AG04450 (cell line): ENCODE measurements around the gene RPP25. TPM values are rescaled to one million over a fixed set of nuclear protein-coding genes. Genes with fewer than 3 reads are reported as not detected.
"Not testable (repeated sequence)": the region's sequence is repeated elsewhere in the genome, so short reads cannot be mapped to it uniquely, and the experiment has no call there.

ENCODE experiments used
- CTCF ChIA-PET: fragments of 300-600, 350-600 bp; formaldehyde crosslinking; extraction: SDS; loops from one replicate; lab custom pipeline; 2022; ENCODE audit warnings: antibody characterized with exemption, inconsistent platforms; lab: Charles Lee
- POLR2A ChIA-PET: fragments of 350-600 bp; formaldehyde crosslinking; extraction: SDS; loops from one replicate; lab custom pipeline; 2021; ENCODE audit warnings: antibody characterized with exemption, inconsistent platforms; lab: Yijun Ruan, JAX
- DNase-seq: peaks from one replicate; pipeline ENCODE4 v3.0.0-alpha.2; 2011; ENCODE audit warnings: low read depth, low spot score
- H3K27ac ChIP-seq: one replicate; pipeline ENCODE4 v1.5.1; 2012; ENCODE audit warnings: low read depth, low read length, control low read depth
- H3K27me3 ChIP-seq: one replicate; pipeline ENCODE4 v1.6.0; 2012; ENCODE audit warnings: low read length; ENCODE audit not compliant: control insufficient read depth, insufficient read depth
- H3K4me3 ChIP-seq: 2 replicates; pipeline ENCODE4 v1.5.1; 2011; ENCODE audit warnings: mild to moderate bottlenecking, low read depth, low read length, control low read depth
- H3K9me3 ChIP-seq: 2 replicates; pipeline ENCODE4 v1.5.1; 2012; ENCODE audit warnings: low read length; ENCODE audit not compliant: control insufficient read depth, insufficient read depth
- CTCF ChIP-seq: IDR thresholded peaks from 2 replicates; pipeline ENCODE4 v1.5.1; 2011; ENCODE audit warnings: low read depth, low read length, control low read depth, inconsistent platforms
- polyA plus RNA-seq: library from polyadenylated mRNA; depleted of rRNA; stranded (reverse); fragments of >200 nt; gene quantifications from 2 replicates; pipeline ENCODE4 v1.2.3, GENCODE V29; 2011

RPP25 gene
- polyA plus RNA-seq, 1 experiment, result 0.25 TPM

- ChIA-PET POLR2A (no interaction called here), CTCF (interaction anchor here (1.8 kb wide), 1 partner anchor 16 kb away, joined by 7 read pairs; no protein-coding TSS in a partner anchor)
- H3K27me3 ChIP-seq, result no peaks in the 10 kb centered on the region
- no peak overlapping the region for H3K27ac ChIP-seq
- TF ChIP-seq CTCF, result no peak
- no peak for DNase-seq
- no peaks in the 10 kb centered on the region for H3K9me3 ChIP-seq
- H3K4me3 ChIP-seq, result no peak overlapping the region
Observed at GRCh38 chr15:74917676-74918075, 38.9 kb downstream of the RPP25 start.

GRCh38 chr15:74913799-74914198 is 42.8 kb downstream of the RPP25 start:
- CTCF ChIA-PET, result interaction anchor here (4.7 kb wide), 1 partner anchor 13 kb away, joined by 47 read pairs; no protein-coding TSS in a partner anchor
- DNase-seq, POLR2A ChIA-PET, H3K4me3 ChIP-seq, H3K9me3 ChIP-seq, H3K27me3 ChIP-seq, H3K27ac ChIP-seq: not testable (repeated sequence)

- no peak overlapping the region for H3K27ac ChIP-seq
- H3K4me3 ChIP-seq, result no peak overlapping the region
- H3K27me3 ChIP-seq, result no peaks in the 10 kb centered on the region
- TF ChIP-seq CTCF, result no peak
- H3K9me3 ChIP-seq, result no peaks in the 10 kb centered on the region
- no peak for DNase-seq
- ChIA-PET POLR2A (no interaction called here), CTCF (interaction anchor here (4.7 kb wide), 1 partner anchor 12 kb away, joined by 47 read pairs; no protein-coding TSS in a partner anchor)
Observed at GRCh38 chr15:74913041-74913440, 43.5 kb downstream of the RPP25 start.

GRCh38 chr15:74908635-74909034 is 47.9 kb downstream of the RPP25 start:
- H3K9me3 ChIP-seq, result no peaks in the 10 kb centered on the region; the same call in 1 of the 2 replicates
- H3K27ac ChIP-seq, result no peak overlapping the region
- DNase-seq, result no peak
- H3K4me3 ChIP-seq, result no peak overlapping the region
- no peaks in the 10 kb centered on the region for H3K27me3 ChIP-seq
- POLR2A ChIA-PET, result no interaction called here
- CTCF ChIA-PET, result no interaction called here
- TF ChIP-seq CTCF, result no peak

- H3K27ac ChIP-seq, result peak overlapping the region; percentile 31
- no peak for TF ChIP-seq CTCF
- peak overlapping the region; percentile 81 for H3K4me3 ChIP-seq
- no peaks in the 10 kb centered on the region for H3K27me3 ChIP-seq
- no peaks in the 10 kb centered on the region; the same call in 1 of the 2 replicates for H3K9me3 ChIP-seq
- no peak for DNase-seq
- ChIA-PET CTCF (interaction anchor here (2.5 kb wide), 1 partner anchor 43 kb away, joined by 10 read pairs; no protein-coding TSS in a partner anchor), POLR2A (interaction anchor here (0.8 to 1.4 kb wide), 4 partner anchors 9 to 31 kb away, joined by 3 to 7 read pairs (median 5); partner anchors contain the start of genes COX5A and MPI)
Observed at GRCh38 chr15:74907163-74907870, 49.3 kb downstream of the RPP25 start.
